Mesenchymal stem cell (in vitro differentiated cells and primary cell): ENCODE measurements around the gene NUDT22.

ENCODE experiments used
- DNase-seq: peaks from one replicate; pipeline ENCODE4 v3.0.0-alpha.2; 2013
- H2AFZ ChIP-seq: one replicate; pipeline ENCODE4 v1.6.1; 2013; ENCODE audit warnings: low read depth, mild to moderate bottlenecking, control low read depth, inconsistent platforms, low read length, moderate library complexity
- H2AK5ac ChIP-seq: 2 replicates; pipeline ENCODE4 v1.6.1; 2013; ENCODE audit warnings: low read length, moderate library complexity, mild to moderate bottlenecking, inconsistent platforms; ENCODE audit not compliant: severe bottlenecking
- H2BK120ac ChIP-seq: one replicate; pipeline ENCODE4 v1.6.1; 2013; ENCODE audit warnings: low read depth, mild to moderate bottlenecking, inconsistent platforms, low read length, moderate library complexity
- H2BK12ac ChIP-seq, 2 experiments: one replicate each; pipeline ENCODE4 v1.6.1; 2013; ENCODE audit warnings: inconsistent platforms in 2 of 2, low read length in 2 of 2, mild to moderate bottlenecking in 2 of 2, moderate library complexity in 2 of 2, control low read depth in 1 of 2
- H2BK15ac ChIP-seq: one replicate; pipeline ENCODE4 v1.6.1; 2013; ENCODE audit warnings: mild to moderate bottlenecking, low read depth, inconsistent platforms; ENCODE audit not compliant: poor library complexity, severe bottlenecking
- H2BK5ac ChIP-seq: 2 replicates; pipeline ENCODE4 v1.6.1; 2013; ENCODE audit warnings: low read depth, mild to moderate bottlenecking, low read length, control low read depth, inconsistent platforms; ENCODE audit not compliant: poor library complexity, severe bottlenecking
- H3K14ac ChIP-seq, 2 experiments: one replicate each; pipeline ENCODE4 v1.6.1; 2013; ENCODE audit warnings: inconsistent platforms in 2 of 2, low read length in 2 of 2, control low read depth in 1 of 2, mild to moderate bottlenecking in 1 of 2, moderate library complexity in 1 of 2
- H3K18ac ChIP-seq, 2 experiments: one replicate each; pipeline ENCODE4 v1.6.1; 2013; ENCODE audit warnings: inconsistent platforms in 2 of 2, low read length in 2 of 2, control low read depth in 1 of 2, low read depth in 1 of 2, mild to moderate bottlenecking in 1 of 2
- H3K23ac ChIP-seq, 2 experiments: one replicate each; pipeline ENCODE4 v1.6.1; 2013; ENCODE audit warnings: inconsistent platforms in 2 of 2, low read length in 2 of 2, mild to moderate bottlenecking in 2 of 2, moderate library complexity in 2 of 2, control low read depth in 1 of 2
- H3K27ac ChIP-seq: 2 replicates; pipeline ENCODE4 v1.5.1; 2013; ENCODE audit warnings: mild to moderate bottlenecking, moderate library complexity, low read length, control low read depth, inconsistent platforms; ENCODE audit not compliant: poor library complexity, severe bottlenecking
- H3K27me3 ChIP-seq, 2 experiments: 2 replicates each; pipeline versions ENCODE4 v1.6.1 to v1.7.0; 2013; ENCODE audit warnings: low read length in 2 of 2, mild to moderate bottlenecking in 2 of 2, moderate library complexity in 2 of 2, control low read depth in 1 of 2, inconsistent platforms in 1 of 2; ENCODE audit not compliant: control insufficient read depth in 1 of 2, insufficient read depth in 1 of 2
- H3K36me3 ChIP-seq, 2 experiments: 2 replicates each; pipeline versions ENCODE4 v1.6.1 to v1.7.0; 2013; ENCODE audit warnings: low read length in 2 of 2, control low read depth in 1 of 2, inconsistent platforms in 1 of 2, low read depth in 1 of 2, mild to moderate bottlenecking in 1 of 2; ENCODE audit not compliant: insufficient read depth in 2 of 2, control insufficient read depth in 1 of 2
- H3K4ac ChIP-seq, 2 experiments: one replicate each; pipeline ENCODE4 v1.6.1; 2013; ENCODE audit warnings: inconsistent platforms in 2 of 2, low read length in 2 of 2, mild to moderate bottlenecking in 2 of 2, moderate library complexity in 2 of 2, control low read depth in 1 of 2, low read depth in 1 of 2
- H3K4me1 ChIP-seq: 2 replicates; pipeline ENCODE4 v1.6.1; 2013; ENCODE audit warnings: low read depth, low read length, control low read depth; ENCODE audit not compliant: control insufficient read depth, insufficient read depth
- H3K4me2 ChIP-seq: 2 replicates; pipeline ENCODE4 v1.6.1; 2013; ENCODE audit warnings: low read length, mild to moderate bottlenecking, inconsistent platforms; ENCODE audit not compliant: poor library complexity, severe bottlenecking
- H3K4me3 ChIP-seq, 2 experiments: 2 replicates each; pipeline versions ENCODE4 v1.5.1 to v1.7.0; 2013; ENCODE audit warnings: low read length in 2 of 2, mild to moderate bottlenecking in 2 of 2, control low read depth in 1 of 2, low read depth in 1 of 2; ENCODE audit not compliant: insufficient read depth in 1 of 2
- H3K79me1 ChIP-seq: replicated peaks from 2 replicates; pipeline ENCODE4 v1.6.1; 2013; ENCODE audit warnings: mild to moderate bottlenecking, control low read depth, low read length, inconsistent platforms; ENCODE audit not compliant: poor library complexity, severe bottlenecking
- H3K9ac ChIP-seq: 2 replicates; pipeline ENCODE4 v1.7.0; 2013; ENCODE audit warnings: mild to moderate bottlenecking, low read length, moderate library complexity
- H3K9me3 ChIP-seq: 2 replicates; pipeline ENCODE4 v1.7.0; 2013; ENCODE audit warnings: mild to moderate bottlenecking, low read length; ENCODE audit not compliant: control insufficient read depth
- H4K8ac ChIP-seq: one replicate; pipeline ENCODE4 v1.6.1; 2013; ENCODE audit warnings: inconsistent platforms, mild to moderate bottlenecking, low read length, moderate library complexity
- H4K91ac ChIP-seq: one replicate; pipeline ENCODE4 v1.6.1; 2013; ENCODE audit warnings: mild to moderate bottlenecking, low read length, inconsistent platforms
- WGBS: methylation state at CpG from one replicate; pipeline ENCODE4 v1.1.7; 2013; ENCODE audit warnings: mixed read lengths; 5-methylcytosine and 5-hydroxymethylcytosine counted together

Gene NUDT22

DNA sequence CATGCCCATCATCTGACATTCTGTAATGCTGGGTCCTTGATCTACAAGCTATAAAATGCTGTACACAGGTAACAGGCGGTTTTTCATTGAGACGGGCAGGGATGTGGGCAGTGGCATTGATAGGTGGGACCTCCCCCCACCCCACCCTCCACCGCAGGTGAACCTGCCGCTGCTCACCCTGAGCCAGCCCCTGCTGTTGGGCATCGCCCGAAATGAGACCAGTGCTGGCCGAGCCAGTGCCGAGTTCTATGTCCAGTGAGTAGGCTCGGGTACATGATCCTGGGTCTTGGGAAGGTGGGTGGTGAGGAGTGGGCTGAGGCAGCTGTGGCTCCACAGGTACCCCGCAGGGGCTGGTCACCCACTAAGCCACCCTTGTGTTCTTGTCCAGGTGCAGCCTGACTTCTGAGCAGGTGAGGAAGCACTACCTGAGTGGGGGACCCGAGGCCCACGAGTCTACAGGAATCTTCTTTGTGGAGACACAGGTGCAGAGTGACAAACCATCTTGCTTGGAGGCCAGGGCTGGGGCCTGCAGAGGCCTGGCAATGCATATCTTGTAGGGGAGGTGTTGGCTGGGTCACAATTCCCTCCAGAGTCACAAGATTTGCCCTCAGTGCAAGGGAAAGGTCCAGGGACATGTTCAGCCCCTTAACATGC lies 3.1 kb downstream of the NUDT22 start:
- no peak overlapping the region for H3K23ac ChIP-seq
- no peak overlapping the region for H3K4me3 ChIP-seq
- H2BK12ac ChIP-seq, result peak overlapping the region in 1 of 2 experiments; percentile 66
- H3K4ac ChIP-seq, result no peak overlapping the region
- peaks cover 61% of the 10 kb centered on the region for H3K4me1 ChIP-seq
- H3K79me1 ChIP-seq, result peaks cover 29% of the 10 kb centered on the region
- peak overlapping the region in 1 of 2 experiments; percentile 41 for H3K18ac ChIP-seq
- H2AK5ac ChIP-seq, result peak overlapping the region; percentile 26
- no peak overlapping the region for H3K14ac ChIP-seq
- H3K27me3 ChIP-seq, result no peaks in the 10 kb centered on the region
- H3K9ac ChIP-seq, result peak overlapping the region; percentile 87
- H4K91ac ChIP-seq, result no peak overlapping the region
- H2BK120ac ChIP-seq, result no peak overlapping the region
- DNase-seq, result no peak
- H3K9me3 ChIP-seq, result no peaks in the 10 kb centered on the region
- no peak overlapping the region for H3K4me2 ChIP-seq
- WGBS, result 95% methylated on average over 12 of the region's 12 CpGs
- H2AFZ ChIP-seq, result no peak overlapping the region
- no peak overlapping the region for H3K27ac ChIP-seq
- no peak overlapping the region for H4K8ac ChIP-seq
- H3K36me3 ChIP-seq, result peaks cover 1 to 22% of the 10 kb centered on the region in 2 experiments
- H2BK15ac ChIP-seq, result no peak overlapping the region
- H2BK5ac ChIP-seq, result no peak overlapping the region

GRCh38 chr11:64229744-64230170 lies 3.7 kb downstream of the NUDT22 start:
- no peak overlapping the region for H2BK120ac ChIP-seq
- H3K4me3 ChIP-seq, result peak overlapping the region; percentile 50 to 89
- no peak overlapping the region for H2BK15ac ChIP-seq
- no peak for DNase-seq
- peak overlapping the region; percentile 87 for H3K9ac ChIP-seq
- peak overlapping the region; percentile 56 for H3K27ac ChIP-seq
- WGBS, result 65% methylated on average over 13 of the region's 13 CpGs
- H3K79me1 ChIP-seq, result peaks cover 24% of the 10 kb centered on the region
- H2BK12ac ChIP-seq, result peak overlapping the region in 1 of 2 experiments; percentile 89
- H3K27me3 ChIP-seq, result no peaks in the 10 kb centered on the region
- H2AK5ac ChIP-seq, result peak overlapping the region; percentile 26
- H3K9me3 ChIP-seq, result no peaks in the 10 kb centered on the region
- peak overlapping the region; percentile 50 for H4K8ac ChIP-seq
- H3K4me1 ChIP-seq, result peaks cover 55% of the 10 kb centered on the region
- peak overlapping the region; percentile 91 for H3K4me2 ChIP-seq
- H3K36me3 ChIP-seq, result peaks cover 0 to 17% of the 10 kb centered on the region in 2 experiments
- H3K4ac ChIP-seq, result peak overlapping the region in 1 of 2 experiments; percentile 73
- H3K14ac ChIP-seq, result no peak overlapping the region
- H3K23ac ChIP-seq, result no peak overlapping the region
- peak overlapping the region in 1 of 2 experiments; percentile 64 for H3K18ac ChIP-seq
- H2BK5ac ChIP-seq, result no peak overlapping the region
- H2AFZ ChIP-seq, result peak overlapping the region; percentile 81
- H4K91ac ChIP-seq, result no peak overlapping the region

- H3K36me3 ChIP-seq, result peaks cover under 1 to 16% of the 10 kb centered on the region in 2 experiments
- under 1% methylated on average over 56 of the region's 62 CpGs for WGBS
- peak within 1 kb of the TSS; percentile 37 to 94 for H3K4ac ChIP-seq
- peak within 1 kb of the TSS; percentile 95 for H4K91ac ChIP-seq
- H3K4me3 ChIP-seq, result peak within 1 kb of the TSS; percentile 77 to 89
- peaks cover 54% of the 10 kb centered on the region for H3K4me1 ChIP-seq
- peak within 1 kb of the TSS; percentile 95 for H4K8ac ChIP-seq
- peak within 1 kb of the TSS in 1 of 2 experiments; percentile 14 for H3K23ac ChIP-seq
- peak within 1 kb of the TSS in 1 of 2 experiments; percentile 100 for H3K14ac ChIP-seq
- peak within 1 kb of the TSS; percentile 91 for H3K4me2 ChIP-seq
- peak within 1 kb of the TSS; percentile 56 for H3K27ac ChIP-seq
- H3K27me3 ChIP-seq, result no peaks in the 10 kb centered on the region
- H2BK15ac ChIP-seq, result peak within 1 kb of the TSS; percentile 88
- peak; percentile 93 for DNase-seq
- peak within 1 kb of the TSS; percentile 87 for H3K9ac ChIP-seq
- peaks cover 29% of the 10 kb centered on the region for H3K79me1 ChIP-seq
- H3K9me3 ChIP-seq, result no peaks in the 10 kb centered on the region
- peak within 1 kb of the TSS; percentile 73 for H2BK120ac ChIP-seq
- peak within 1 kb of the TSS; percentile 80 for H2BK5ac ChIP-seq
- peak within 1 kb of the TSS; percentile 86 for H2AFZ ChIP-seq
- peak within 1 kb of the TSS; percentile 84 to 93 for H3K18ac ChIP-seq
- peak within 1 kb of the TSS; percentile 9 to 89 for H2BK12ac ChIP-seq
- H2AK5ac ChIP-seq, result peak within 1 kb of the TSS; percentile 26
Measured at GRCh38 chr11:64230171-64230984, 4.3 kb downstream of the NUDT22 start, which contains the start of gene DNAJC4. Gene DNAJC4, plus strand, starts transcription at chr11:64230548. Its CDS starts 307 bp downstream, at chr11:64230855.

DNA sequence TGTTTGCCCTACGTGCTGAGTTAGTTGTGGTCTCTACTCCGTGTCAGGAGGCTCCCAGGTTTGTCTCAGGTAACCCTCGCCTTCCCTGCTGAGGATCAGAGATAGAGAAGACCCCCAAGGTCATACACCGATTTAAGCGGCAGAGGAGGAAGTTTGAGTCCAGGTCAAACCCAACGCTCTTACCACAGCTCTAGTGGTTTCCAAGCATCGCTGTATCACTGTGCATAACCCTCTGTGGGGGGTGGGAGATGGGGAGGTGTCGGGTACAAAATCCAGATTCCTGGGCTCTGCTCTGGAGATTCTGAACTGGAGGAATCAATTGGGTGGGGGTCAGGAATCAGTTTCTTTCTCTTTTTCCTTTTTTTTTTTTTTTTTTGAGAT lies 4.9 kb downstream of the NUDT22 start:
- Histone ChIP-seq H3K4me1 (peaks cover 55% of the 10 kb centered on the region), H3K18ac (peak overlapping the region; percentile 84 to 93), H4K91ac (peak overlapping the region; percentile 95), H3K27ac (no peak overlapping the region), H3K36me3 (peaks cover 6 to 20% of the 10 kb centered on the region in 2 experiments), H3K79me1 (peaks cover 30% of the 10 kb centered on the region), H2BK5ac (no peak overlapping the region), H2AFZ (no peak overlapping the region), H3K4me3 (peak overlapping the region; percentile 77 to 89), H3K4ac (peak overlapping the region; percentile 37 to 94), H3K9me3 (no peaks in the 10 kb centered on the region), H2BK120ac (peak overlapping the region; percentile 73), H2BK15ac (peak overlapping the region; percentile 44), H4K8ac (peak overlapping the region; percentile 95), H2AK5ac (peak overlapping the region; percentile 26), H3K14ac (no peak overlapping the region), H2BK12ac (peak overlapping the region in 1 of 2 experiments; percentile 9), H3K4me2 (peak overlapping the region; percentile 91), H3K9ac (peak overlapping the region; percentile 87), H3K23ac (no peak overlapping the region), H3K27me3 (no peaks in the 10 kb centered on the region)
- 22% methylated on average over 7 of the region's 8 CpGs for WGBS
- no peak for DNase-seq
